ENCODE results near the gene PAX2. TPM values are rescaled to one million over a fixed set of nuclear protein-coding genes. Genes with fewer than 3 reads are reported as not detected.

Gene PAX2
- total RNA-seq, 4 donors from 2014 or later = not detected

DNA sequence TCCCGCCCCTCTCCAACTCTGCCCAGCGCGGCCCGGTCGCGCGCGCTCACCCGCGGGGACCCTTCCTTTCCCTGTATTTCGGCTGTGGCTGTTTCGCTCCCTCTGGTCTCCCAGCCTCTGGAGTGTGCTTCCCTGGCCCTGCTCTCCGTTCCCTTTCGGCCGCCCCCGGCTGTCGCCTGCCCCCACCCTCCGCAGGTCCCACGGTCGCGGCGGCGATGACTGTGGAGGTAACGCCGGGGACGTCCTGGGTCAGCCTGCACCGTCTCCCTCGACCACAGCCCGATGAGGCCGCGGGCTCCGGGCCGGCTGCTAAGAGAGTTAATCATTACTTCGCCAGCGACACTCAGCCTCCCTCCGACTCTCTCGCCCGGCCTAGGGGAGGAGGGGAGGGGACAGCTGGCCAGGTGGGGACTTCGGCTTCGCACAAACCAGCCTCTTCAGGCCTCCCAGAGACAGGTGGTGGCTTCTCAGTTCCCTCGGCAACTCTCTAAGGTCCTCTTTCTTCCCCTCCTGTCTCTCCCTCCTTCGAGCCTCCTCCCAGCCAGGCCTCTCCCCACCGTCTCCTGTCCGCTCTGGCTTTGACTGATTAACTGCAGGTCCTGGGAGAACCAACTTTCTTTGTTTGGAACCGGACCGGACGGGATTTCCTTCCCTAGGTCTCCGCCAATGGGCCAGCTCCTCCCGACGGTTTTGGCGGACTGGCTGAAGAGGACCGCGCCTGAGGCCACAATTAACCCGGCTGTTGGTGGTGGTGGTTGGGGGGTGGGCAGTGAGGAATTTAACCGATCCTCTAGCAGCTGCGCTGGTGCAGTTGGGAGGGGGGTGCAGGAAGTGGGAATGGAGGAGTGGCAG lies 5.6 kb upstream of the PAX2 start:
- intact Hi-C loops (cut with DNase I) = no loop called here
- Histone ChIP-seq H3K27me3 (peaks cover 65 to 100% (median 87%) of the 10 kb centered on the region in 4 donors), H3K4me3 (no peak overlapping the region)

DNA sequence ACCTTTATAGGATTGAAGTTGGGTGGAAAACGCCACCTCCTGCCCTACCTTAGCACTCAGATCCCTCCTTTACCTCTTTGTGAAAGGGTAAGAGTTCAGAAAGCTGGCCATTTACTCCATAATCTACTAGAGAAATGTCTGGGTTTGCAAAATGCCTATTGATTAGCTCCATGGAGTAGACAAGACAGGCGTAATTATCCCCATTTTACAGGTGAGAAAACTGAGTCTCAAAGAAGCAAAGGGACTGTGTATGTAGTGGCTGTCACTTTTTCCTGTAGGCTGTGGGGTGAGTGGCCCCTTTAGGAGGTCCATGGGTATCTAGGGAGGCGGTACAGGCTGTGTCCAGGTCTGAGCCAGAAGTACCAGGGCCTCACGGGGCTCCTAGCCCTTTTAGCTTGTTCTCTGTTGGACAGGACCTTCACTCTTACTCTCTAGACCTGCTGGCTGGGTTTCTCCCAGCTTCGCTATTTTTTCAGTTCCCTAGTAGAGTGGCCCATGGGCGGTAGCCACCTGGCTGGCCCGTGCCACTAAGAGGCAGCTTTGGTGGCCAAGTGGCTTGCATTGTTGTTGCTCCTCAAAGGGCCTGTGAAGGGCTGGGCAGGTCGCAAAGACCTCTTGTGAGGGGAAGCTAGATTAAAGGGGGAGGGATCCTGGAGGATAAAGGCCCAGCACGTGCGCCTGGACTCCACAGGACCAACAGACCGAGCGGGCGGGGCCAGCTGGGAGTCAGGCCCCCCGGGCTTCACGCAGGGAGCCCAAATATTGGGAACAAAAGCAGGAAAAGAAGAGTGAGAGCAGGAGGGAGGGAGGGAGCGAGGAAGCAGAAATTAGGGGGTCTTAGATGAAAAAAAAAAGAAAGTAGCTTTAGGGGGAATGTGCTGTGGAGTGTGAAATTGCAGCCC lies 4.7 kb upstream of the PAX2 start:
- H3K4me3 ChIP-seq = no peak overlapping the region
- DNase-seq = no peak
- 23 to 25% methylated on average over 14 to 16 of the region's 16 CpGs for WGBS, 2 donors
- no peaks in the 10 kb centered on the region for H3K9me3 ChIP-seq
- intact Hi-C loops (cut with DNase I) = no loop called here
- peaks cover 62 to 100% (median 87%) of the 10 kb centered on the region in 4 donors for H3K27me3 ChIP-seq
- TF ChIP-seq POLR2A (IDR thresholded peaks at IDR 0.05) = no peak
- TF ChIP-seq, protein P1, sequence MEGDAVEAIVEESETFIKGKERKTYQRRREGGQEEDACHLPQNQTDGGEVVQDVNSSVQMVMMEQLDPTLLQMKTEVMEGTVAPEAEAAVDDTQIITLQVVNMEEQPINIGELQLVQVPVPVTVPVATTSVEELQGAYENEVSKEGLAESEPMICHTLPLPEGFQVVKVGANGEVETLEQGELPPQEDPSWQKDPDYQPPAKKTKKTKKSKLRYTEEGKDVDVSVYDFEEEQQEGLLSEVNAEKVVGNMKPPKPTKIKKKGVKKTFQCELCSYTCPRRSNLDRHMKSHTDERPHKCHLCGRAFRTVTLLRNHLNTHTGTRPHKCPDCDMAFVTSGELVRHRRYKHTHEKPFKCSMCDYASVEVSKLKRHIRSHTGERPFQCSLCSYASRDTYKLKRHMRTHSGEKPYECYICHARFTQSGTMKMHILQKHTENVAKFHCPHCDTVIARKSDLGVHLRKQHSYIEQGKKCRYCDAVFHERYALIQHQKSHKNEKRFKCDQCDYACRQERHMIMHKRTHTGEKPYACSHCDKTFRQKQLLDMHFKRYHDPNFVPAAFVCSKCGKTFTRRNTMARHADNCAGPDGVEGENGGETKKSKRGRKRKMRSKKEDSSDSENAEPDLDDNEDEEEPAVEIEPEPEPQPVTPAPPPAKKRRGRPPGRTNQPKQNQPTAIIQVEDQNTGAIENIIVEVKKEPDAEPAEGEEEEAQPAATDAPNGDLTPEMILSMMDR (IDR thresholded peaks at IDR 0.05) = no peak
- H3K36me3 ChIP-seq = no peaks in the 10 kb centered on the region
- peaks cover 21 to 75% (median 26%) of the 10 kb centered on the region in 3 donors for H3K4me1 ChIP-seq
- no peak overlapping the region for H3K27ac ChIP-seq

More for the DNA sequence above, 5.6 kb upstream of the PAX2 start:
- DNase-seq = no peak
- WGBS, 2 donors = 9% methylated on average over 22 to 25 of the region's 56 CpGs
- TF ChIP-seq, protein P1 (IDR thresholded peaks at IDR 0.05) = no peak
- no peak for TF ChIP-seq POLR2A (IDR thresholded peaks at IDR 0.05)
- no peak overlapping the region for H3K27ac ChIP-seq
- no peaks in the 10 kb centered on the region for H3K9me3 ChIP-seq
- H3K4me1 ChIP-seq = peaks cover 16 to 73% (median 22%) of the 10 kb centered on the region in 3 donors
- H3K36me3 ChIP-seq = no peaks in the 10 kb centered on the region

DNA sequence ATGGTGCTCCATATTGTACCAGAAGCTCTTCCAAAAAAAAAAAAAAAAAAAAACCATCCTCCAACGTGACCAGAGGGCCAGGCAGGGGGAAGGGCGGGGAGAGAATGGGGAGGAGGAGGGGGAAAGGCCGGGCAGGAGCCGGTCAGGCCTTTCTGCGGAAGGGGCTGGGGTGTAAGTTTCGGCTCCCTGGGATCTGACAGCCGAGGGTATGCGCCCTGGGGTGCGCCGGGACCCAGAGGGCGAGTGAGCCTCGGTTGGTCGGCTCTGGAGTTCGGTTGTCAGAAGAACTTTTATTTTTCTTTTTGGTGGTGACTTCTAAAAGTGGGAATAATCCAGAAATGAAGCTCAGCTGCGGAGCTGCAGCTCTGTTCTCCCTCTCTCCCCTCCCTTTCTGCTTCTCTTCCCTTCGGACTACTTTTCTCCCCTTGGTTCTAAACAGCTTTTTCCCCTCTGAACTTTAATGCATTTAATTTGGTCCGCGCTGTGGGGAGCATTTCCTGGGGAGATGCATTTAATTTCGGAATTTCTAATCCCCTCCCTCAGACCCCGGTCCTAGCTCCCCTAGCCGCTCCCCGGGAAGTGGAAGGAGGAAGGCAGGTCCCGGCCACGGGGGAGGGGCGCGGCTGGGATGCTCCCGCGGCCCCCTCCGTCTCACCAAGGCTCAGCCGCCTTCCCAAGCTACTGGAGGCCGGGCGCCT lies 3.9 kb upstream of the PAX2 start:
- Histone ChIP-seq H3K27ac (no peak overlapping the region), H3K27me3 (peaks cover 65 to 100% (median 89%) of the 10 kb centered on the region in 4 donors), H3K4me1 (peaks cover 28 to 81% (median 32%) of the 10 kb centered on the region in 3 donors), H3K9me3 (no peaks in the 10 kb centered on the region), H3K4me3 (no peak overlapping the region), H3K36me3 (no peaks in the 10 kb centered on the region)
- intact Hi-C loops (cut with DNase I) = no loop called here
- 4% methylated on average over 23 to 25 of the region's 32 CpGs for WGBS, 2 donors
- TF ChIP-seq, protein P1 (IDR thresholded peaks at IDR 0.05) = no peak
- no peak for DNase-seq

DNA sequence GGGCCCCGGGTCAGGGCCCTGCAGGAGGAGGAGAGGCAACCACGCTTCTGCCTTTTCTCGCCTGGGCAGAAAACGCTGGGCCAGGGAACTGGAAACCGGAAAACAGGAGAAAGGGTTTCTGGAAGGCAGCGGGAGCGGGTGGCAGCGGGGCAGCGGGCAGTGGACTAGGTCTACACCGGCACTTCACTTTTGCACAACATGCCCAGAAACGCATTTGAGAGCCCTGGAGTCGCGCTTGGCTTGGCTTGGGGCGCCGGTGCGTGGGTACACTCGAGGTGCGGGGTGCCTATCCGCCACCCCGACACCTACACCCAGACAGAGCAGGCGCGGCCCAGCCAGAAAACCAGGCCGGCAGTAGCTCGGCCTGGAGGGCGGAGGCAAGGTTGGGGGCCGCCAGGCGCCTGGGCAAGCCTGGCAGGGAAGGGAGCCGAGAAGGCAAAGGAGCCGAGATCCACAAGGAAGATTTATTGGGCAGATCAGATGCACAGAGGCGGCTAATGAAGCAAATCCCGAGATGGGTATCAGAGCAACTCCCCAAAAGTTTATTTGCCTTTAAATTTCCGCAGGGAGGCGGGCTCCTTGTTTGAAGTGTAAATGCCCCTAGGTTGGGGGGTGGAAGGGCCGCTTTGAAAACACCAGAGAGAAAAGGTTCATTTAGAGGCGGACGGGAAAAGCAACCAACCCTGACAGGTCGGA lies 3.2 kb upstream of the PAX2 start:
- no peak for TF ChIP-seq POLR2A (IDR thresholded peaks at IDR 0.05)
- TF ChIP-seq, protein P1 (IDR thresholded peaks at IDR 0.05) = no peak
- H3K27me3 ChIP-seq = peaks cover 62 to 100% (median 87%) of the 10 kb centered on the region in 4 donors
- WGBS, 2 donors = 7% methylated on average over 9 to 19 of the region's 37 CpGs
- no peaks in the 10 kb centered on the region for H3K36me3 ChIP-seq
- peaks cover 28 to 83% (median 32%) of the 10 kb centered on the region in 3 donors for H3K4me1 ChIP-seq
- intact Hi-C loops (cut with DNase I) = no loop called here
- H3K27ac ChIP-seq = no peak overlapping the region
- no peak for DNase-seq
- H3K4me3 ChIP-seq = no peak overlapping the region
- no peaks in the 10 kb centered on the region for H3K9me3 ChIP-seq

Data from esophagus squamous epithelium (tissue), 5 donors.